ENCODE results near the gene PDCD1LG2.

The PDCD1LG2 gene

GRCh38 chr9:5515261-5515650 lies 4.9 kb downstream of the PDCD1LG2 start:
- no peak for DNase-seq (ENCODE audit: low read depth)
- TF ChIP-seq, protein P1, sequence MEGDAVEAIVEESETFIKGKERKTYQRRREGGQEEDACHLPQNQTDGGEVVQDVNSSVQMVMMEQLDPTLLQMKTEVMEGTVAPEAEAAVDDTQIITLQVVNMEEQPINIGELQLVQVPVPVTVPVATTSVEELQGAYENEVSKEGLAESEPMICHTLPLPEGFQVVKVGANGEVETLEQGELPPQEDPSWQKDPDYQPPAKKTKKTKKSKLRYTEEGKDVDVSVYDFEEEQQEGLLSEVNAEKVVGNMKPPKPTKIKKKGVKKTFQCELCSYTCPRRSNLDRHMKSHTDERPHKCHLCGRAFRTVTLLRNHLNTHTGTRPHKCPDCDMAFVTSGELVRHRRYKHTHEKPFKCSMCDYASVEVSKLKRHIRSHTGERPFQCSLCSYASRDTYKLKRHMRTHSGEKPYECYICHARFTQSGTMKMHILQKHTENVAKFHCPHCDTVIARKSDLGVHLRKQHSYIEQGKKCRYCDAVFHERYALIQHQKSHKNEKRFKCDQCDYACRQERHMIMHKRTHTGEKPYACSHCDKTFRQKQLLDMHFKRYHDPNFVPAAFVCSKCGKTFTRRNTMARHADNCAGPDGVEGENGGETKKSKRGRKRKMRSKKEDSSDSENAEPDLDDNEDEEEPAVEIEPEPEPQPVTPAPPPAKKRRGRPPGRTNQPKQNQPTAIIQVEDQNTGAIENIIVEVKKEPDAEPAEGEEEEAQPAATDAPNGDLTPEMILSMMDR (IDR thresholded peaks at IDR 0.05; ENCODE audit: insufficient read depth, low read depth, low read length, missing control alignments), result no peak
- no peak overlapping the region for H3K4me3 ChIP-seq (ENCODE audit: low read depth, low read length)

GRCh38 chr9:5516453-5517220 lies 6.3 kb downstream of the PDCD1LG2 start:
- peak overlapping the region; percentile 20 for H3K4me3 ChIP-seq (ENCODE audit: low read depth, low read length)
- peak; percentile 73 for DNase-seq (ENCODE audit: low read depth)
- TF ChIP-seq, protein P1 (IDR thresholded peaks at IDR 0.05; ENCODE audit: insufficient read depth, low read depth, low read length, missing control alignments), result no peak

- peak overlapping the region; percentile 20 for H3K4me3 ChIP-seq (ENCODE audit: low read depth, low read length)
- TF ChIP-seq, protein P1 (IDR thresholded peaks at IDR 0.05; ENCODE audit: insufficient read depth, low read depth, low read length, missing control alignments), result no peak
- peak; percentile 62 for DNase-seq (ENCODE audit: low read depth)
These were observed 8.0 kb downstream of the PDCD1LG2 start for GRCh38 chr9:5518171-5518936.

DNA sequence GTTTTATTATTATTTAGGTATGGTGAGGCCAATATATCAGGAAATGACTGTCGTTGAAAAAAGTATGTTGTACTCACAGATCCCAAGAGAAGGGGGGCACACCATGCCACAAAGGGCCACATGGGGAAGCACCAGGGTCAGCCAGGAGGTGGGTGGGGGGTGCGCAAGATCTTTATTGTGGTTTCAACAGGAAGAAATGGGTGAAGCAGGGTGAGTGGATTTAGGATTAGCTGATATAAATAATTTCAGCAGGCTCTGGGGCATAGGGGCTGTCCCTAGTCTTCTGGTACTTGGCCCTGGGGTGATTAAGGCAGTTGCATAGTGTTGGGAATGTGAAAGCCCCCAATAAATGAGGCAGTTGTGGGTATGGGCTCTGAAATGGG lies 8.6 kb downstream of the PDCD1LG2 start:
- DNase-seq (ENCODE audit: low read depth), result no peak
- peak overlapping the region; percentile 20 for H3K4me3 ChIP-seq (ENCODE audit: low read depth, low read length)
- TF ChIP-seq, protein P1 (IDR thresholded peaks at IDR 0.05; ENCODE audit: insufficient read depth, low read depth, low read length, missing control alignments), result no peak

DNA sequence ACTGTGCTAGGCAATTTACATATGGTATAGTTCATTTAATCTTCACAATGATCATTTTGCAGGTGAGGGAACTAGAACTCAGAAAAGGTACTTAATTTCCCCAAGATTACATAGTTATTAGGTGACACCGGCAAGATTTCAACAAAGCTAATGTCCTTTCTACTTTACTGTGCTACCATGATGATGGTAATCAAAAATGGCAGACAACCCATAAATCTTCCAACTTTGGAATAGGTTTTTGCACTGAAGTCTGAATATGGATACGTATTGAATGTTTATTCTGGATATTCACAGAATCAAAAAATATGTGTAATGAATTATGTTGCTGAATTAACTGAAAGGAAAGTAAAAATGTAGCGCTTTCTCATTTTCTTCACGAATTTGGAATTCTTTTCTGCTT lies 13.8 kb downstream of the PDCD1LG2 start:
- TF ChIP-seq, protein P1 (IDR thresholded peaks at IDR 0.05; ENCODE audit: insufficient read depth, low read depth, low read length, missing control alignments), result no peak
- no peak for DNase-seq (ENCODE audit: low read depth)

DNA sequence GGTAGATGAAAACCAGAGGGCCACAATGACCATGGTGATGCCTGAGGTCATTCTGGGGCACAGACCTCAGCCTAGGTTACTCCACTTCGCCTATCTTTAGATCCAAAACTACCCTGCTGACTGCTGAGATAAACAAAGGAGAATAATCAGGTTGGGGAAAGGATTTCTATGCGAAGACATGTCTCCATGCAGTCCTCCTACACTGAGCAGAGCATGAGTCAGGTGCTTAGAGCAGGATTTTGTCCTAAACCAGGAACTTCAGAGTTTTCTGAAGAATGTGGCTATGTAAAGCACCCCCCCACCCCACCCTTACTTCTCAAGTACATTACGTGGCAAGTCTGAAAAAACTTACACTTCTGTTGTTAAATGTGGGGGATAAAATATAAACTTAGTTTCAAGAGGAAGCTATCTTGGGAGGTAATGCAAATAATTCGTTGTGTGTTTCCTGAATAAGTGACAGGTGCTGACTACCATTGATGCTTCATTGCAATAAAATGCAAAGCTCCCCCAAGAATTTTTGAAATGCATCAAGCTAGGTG lies 19.4 kb downstream of the PDCD1LG2 start:
- peak; percentile 74 for DNase-seq (ENCODE audit: low read depth)
- H3K4me3 ChIP-seq (ENCODE audit: low read depth, low read length), result peak overlapping the region; percentile 27
- TF ChIP-seq, protein P1 (IDR thresholded peaks at IDR 0.05; ENCODE audit: insufficient read depth, low read depth, low read length, missing control alignments), result no peak

More for the DNA sequence above, 13.8 kb downstream of the PDCD1LG2 start:
- H3K4me3 ChIP-seq (ENCODE audit: low read depth, low read length), result no peak overlapping the region

Measured in GM12865 (cell line).